GM13977 (cell line): ENCODE measurements around the gene WFDC1.

Experiments
- DNase-seq: peaks from one replicate; pipeline ENCODE4 v3.0.0; 2012; ENCODE audit warnings: low spot score
- in situ Hi-C: fragments of 300-500 bp; cut with MboI; formaldehyde crosslinking; loops from one replicate; pipeline ENCODE4 v1.12.0; 2022; ENCODE audit warnings: low sequenced_read_pairs, low pct_unique_long_range_greater_than_20kb, mixed read lengths, inconsistent platforms; ENCODE audit not compliant: unreplicated experiment
- TF ChIP-seq, protein P1 (sequence below): IDR thresholded peaks from 2 replicates; pipeline ENCODE4 v1.5.1; 2012; ENCODE audit warnings: mild to moderate bottlenecking, control low read depth; ENCODE audit not compliant: insufficient read depth; ENCODE audit errors: extremely low read depth, missing control alignments

The WFDC1 gene

DNA sequence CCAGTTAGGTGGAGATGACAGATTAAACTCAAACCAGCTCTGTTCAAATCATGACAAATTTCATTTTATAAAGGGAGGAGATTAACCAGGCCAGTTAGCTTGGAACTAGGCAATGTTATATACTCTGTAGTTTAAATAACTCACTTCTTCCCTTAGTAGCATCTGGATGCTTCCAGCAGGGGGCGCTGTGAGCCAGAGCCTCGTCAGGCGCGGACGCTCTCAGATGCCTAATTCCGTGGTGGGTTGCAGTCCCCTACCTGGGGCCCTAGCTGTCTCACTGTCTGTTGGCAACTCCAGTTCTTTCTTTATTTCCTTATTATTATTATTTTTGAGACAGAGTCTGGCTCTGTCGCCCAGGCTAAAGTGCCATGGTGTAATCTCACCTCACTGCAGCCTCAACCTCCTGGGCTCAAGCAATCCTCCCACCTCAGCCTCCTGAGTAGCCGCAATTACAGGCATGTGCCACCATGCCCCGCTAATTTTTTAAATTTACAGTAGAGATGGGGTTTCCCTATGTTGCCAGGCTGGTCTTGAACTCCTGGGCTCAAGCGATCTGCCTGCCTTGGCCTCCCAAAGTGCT is 17.3 kb upstream of the WFDC1 start:
- DNase-seq: peak; percentile 74
- in situ Hi-C loops: loop anchor here (25.0 kb wide), 1 partner anchor 210 kb away; no protein-coding TSS in a partner anchor
- TF ChIP-seq, protein P1, sequence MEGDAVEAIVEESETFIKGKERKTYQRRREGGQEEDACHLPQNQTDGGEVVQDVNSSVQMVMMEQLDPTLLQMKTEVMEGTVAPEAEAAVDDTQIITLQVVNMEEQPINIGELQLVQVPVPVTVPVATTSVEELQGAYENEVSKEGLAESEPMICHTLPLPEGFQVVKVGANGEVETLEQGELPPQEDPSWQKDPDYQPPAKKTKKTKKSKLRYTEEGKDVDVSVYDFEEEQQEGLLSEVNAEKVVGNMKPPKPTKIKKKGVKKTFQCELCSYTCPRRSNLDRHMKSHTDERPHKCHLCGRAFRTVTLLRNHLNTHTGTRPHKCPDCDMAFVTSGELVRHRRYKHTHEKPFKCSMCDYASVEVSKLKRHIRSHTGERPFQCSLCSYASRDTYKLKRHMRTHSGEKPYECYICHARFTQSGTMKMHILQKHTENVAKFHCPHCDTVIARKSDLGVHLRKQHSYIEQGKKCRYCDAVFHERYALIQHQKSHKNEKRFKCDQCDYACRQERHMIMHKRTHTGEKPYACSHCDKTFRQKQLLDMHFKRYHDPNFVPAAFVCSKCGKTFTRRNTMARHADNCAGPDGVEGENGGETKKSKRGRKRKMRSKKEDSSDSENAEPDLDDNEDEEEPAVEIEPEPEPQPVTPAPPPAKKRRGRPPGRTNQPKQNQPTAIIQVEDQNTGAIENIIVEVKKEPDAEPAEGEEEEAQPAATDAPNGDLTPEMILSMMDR: peak; percentile 93

DNA sequence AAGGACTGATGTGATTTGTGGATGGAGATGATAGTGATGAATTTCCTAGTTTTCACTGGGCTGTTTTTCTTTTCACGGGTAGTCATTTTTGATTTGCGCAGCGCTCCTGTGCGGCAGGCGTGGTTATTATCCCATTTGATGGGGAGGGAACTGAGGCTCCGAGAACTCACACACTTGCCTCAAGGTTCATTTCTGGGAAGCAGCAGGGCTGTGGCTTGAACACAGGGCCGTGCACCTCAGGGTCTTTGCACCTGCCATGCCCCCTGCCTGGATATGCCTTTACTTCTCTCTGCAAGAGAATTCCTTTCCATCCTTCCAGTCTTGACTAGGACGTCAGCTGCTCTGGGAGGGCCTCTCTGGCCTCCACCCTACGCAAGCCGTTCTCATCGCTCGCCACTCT is 16.3 kb upstream of the WFDC1 start:
- DNase-seq: no peak
- TF ChIP-seq, protein P1: no peak
- in situ Hi-C loops: loop anchor here (25.0 kb wide), 1 partner anchor 209 kb away; no protein-coding TSS in a partner anchor

DNA sequence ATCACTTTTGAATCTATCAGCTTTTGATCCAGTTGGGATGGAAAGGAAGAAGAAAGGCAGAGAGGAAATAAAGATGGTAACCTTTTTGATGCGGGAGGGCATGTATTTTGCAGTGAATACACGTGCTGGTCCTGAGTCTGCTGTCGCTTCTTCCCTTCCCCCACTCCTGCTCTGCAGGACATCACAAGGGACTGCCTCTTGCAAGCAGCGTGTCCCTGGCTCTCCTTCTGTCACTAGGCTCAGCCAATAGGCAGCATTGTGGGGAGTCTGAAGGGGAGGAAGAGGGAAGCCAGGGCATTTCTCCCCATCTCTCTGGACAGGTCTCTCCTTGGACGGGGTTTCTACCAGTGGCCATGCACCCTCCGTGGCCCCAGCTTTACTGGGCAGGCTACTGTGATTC is 15.7 kb upstream of the WFDC1 start:
- in situ Hi-C loops: loop anchor here (25.0 kb wide), 1 partner anchor 208 kb away; no protein-coding TSS in a partner anchor
- no peak for DNase-seq
- TF ChIP-seq, protein P1: no peak

- no peak for DNase-seq
- TF ChIP-seq, protein P1: no peak
- in situ Hi-C loops: loop anchor here (25.0 kb wide), 1 partner anchor 207 kb away; no protein-coding TSS in a partner anchor
Observed at GRCh38 chr16:84279881-84280280, 14.8 kb upstream of the WFDC1 start.

- in situ Hi-C loops: loop anchor here (25.0 kb wide), 1 partner anchor 206 kb away; no protein-coding TSS in a partner anchor
- TF ChIP-seq, protein P1: no peak
- DNase-seq: peak; percentile 38
Observed at GRCh38 chr16:84281074-84281473, 13.6 kb upstream of the WFDC1 start.

DNA sequence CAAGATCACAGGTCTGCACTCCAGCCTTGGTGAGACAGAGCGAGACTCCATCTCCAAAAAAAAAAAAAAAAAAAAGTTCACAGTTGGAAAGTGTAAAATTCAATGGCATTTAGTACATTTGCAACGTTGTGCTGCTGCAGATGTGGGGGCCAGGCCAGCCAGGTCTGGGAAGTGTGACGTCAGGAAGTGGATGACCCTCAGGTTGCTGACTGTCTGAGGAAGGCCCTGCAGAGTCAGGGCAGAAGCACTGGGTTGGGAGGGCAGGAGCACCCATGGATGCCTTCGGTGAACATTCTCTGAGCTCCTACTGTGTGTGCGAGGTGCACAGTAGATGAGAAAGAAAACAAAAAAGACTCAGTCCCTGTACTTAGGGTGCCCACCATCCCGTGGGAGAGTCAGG is 12.1 kb upstream of the WFDC1 start:
- TF ChIP-seq, protein P1: no peak
- no peak for DNase-seq
- in situ Hi-C loops: loop anchor here (25.0 kb wide), 1 partner anchor 205 kb away; no protein-coding TSS in a partner anchor
